H1 (cell line): ENCODE measurements around the gene MOK. TPM values are rescaled to one million over a fixed set of nuclear protein-coding genes. Genes with fewer than 3 reads are reported as not detected.

Experiments used
- BCL11A ChIP-seq, 2 experiments: IDR thresholded peaks; one replicate each; pipeline ENCODE4 v1.6.1; 2011; ENCODE audit warnings: low read depth in 2 of 2, low read length in 2 of 2, mild to moderate bottlenecking in 2 of 2
- EP300 ChIP-seq, 2 experiments: IDR thresholded peaks; 1 replicate in 1 of 2; 2 replicates in 1 of 2; pipeline ENCODE4 v1.6.1; 2011 to 2012; ENCODE audit warnings: low read depth in 2 of 2, low read length in 2 of 2, mild to moderate bottlenecking in 2 of 2, borderline replicate concordance in 1 of 2, inconsistent platforms in 1 of 2, moderate library complexity in 1 of 2
- EZH2 ChIP-seq: fragments of 200-600 bp; sonication (generic); IDR thresholded peaks from 2 replicates; pipeline ENCODE4 v1.7.1; 2012; ENCODE audit warnings: low read depth, mild to moderate bottlenecking, moderate library complexity, low read length, inconsistent platforms; ENCODE audit not compliant: severe bottlenecking
- RFX5 ChIP-seq: IDR thresholded peaks from 2 replicates; pipeline ENCODE4 v1.6.1; 2011; ENCODE audit warnings: low read depth, low read length, improper control_type of control experiment, borderline replicate concordance
- RXRA ChIP-seq: IDR thresholded peaks from 2 replicates; pipeline ENCODE4 v1.6.1; 2011; ENCODE audit warnings: low read depth, mild to moderate bottlenecking, low read length, moderate library complexity; ENCODE audit not compliant: insufficient read depth
- SP2 ChIP-seq: IDR thresholded peaks from 2 replicates; pipeline ENCODE4 v1.6.1; 2012; ENCODE audit warnings: mild to moderate bottlenecking, low read length, inconsistent platforms
- TEAD4 ChIP-seq: IDR thresholded peaks from 2 replicates; pipeline ENCODE4 v1.6.1; 2012; ENCODE audit warnings: low read depth, low read length, inconsistent platforms, mixed read lengths
- polyA plus RNA-seq, 7 experiments: library from polyadenylated mRNA; depleted of rRNA in 3 of 7; stranded (reverse) in 5 of 7; unstranded in 2 of 7; fragments of >200 nt in 5 of 7; fragments of 200-250 nt in 2 of 7; gene quantifications; 1 replicate in 5 of 7; 2 replicates in 1 of 7; 4 replicates in 1 of 7; pipeline versions ENCODE4 v1.2.1 to v1.2.3, GENCODE V29; 2011 to 2013; ENCODE audit warnings: missing spikeins in 2 of 7, mixed read lengths in 2 of 7
- total RNA-seq: library from RNA; stranded (reverse); fragmentation: NEBNext Ultra II Directional; extraction: Animal tissue kit (Norgen Biotek cat#: 25700); gene quantifications from 2 replicates; pipeline ENCODE4 v1.2.1, GENCODE V29; 2021
- TF ChIP-seq, protein P1 (sequence below): fragments of 300-600 bp; sonication (generic); IDR thresholded peaks from 2 replicates; pipeline ENCODE4 v1.7.1; 2012; ENCODE audit warnings: low read length, moderate library complexity, mild to moderate bottlenecking, inconsistent platforms; ENCODE audit not compliant: insufficient replicate concordance

The MOK gene
- total and polyA plus RNA-seq, 2 of the 8 experiments (the other 6 are each of a cell fraction or from before 2014, with no cell fraction given) = 2.1 to 2.5 TPM

DNA sequence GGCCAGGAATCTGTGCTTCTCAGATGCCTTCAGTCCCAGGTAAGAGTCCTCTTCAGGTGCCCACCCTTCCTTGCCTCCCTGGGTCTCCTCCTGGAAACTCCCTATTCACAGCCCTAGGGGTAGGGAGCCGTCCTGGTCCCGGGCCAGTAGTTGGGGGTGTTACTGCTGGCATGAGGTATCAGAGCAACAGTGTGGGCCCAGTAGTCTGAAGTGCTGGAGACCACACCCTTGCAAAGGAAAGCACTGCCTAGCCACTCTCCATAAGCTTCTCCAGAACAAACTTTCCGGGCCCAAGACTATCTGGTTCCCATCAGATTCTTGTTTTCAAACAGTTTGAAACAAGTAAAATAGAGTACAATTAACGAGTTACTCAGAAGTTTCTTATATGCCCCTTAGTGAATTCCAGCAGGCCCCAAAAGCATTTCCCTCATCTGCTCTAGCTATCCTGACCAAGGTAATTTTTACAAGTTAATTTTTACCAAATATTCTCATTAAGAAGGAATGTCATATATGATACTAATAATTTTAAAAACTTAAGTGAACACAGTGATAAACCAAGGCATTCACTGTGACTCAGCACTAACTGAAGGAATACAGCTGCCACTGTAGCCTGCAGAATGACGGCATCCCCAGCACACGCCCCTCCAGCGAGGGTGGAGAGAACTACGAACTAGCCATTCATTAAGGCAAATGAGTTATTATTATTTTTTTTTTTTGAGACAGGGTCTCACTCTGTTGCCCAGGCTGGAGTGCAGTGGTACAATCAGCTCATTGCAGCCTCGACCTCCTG lies 49.4 kb downstream of the MOK start (continued):
- TF ChIP-seq, protein P1, sequence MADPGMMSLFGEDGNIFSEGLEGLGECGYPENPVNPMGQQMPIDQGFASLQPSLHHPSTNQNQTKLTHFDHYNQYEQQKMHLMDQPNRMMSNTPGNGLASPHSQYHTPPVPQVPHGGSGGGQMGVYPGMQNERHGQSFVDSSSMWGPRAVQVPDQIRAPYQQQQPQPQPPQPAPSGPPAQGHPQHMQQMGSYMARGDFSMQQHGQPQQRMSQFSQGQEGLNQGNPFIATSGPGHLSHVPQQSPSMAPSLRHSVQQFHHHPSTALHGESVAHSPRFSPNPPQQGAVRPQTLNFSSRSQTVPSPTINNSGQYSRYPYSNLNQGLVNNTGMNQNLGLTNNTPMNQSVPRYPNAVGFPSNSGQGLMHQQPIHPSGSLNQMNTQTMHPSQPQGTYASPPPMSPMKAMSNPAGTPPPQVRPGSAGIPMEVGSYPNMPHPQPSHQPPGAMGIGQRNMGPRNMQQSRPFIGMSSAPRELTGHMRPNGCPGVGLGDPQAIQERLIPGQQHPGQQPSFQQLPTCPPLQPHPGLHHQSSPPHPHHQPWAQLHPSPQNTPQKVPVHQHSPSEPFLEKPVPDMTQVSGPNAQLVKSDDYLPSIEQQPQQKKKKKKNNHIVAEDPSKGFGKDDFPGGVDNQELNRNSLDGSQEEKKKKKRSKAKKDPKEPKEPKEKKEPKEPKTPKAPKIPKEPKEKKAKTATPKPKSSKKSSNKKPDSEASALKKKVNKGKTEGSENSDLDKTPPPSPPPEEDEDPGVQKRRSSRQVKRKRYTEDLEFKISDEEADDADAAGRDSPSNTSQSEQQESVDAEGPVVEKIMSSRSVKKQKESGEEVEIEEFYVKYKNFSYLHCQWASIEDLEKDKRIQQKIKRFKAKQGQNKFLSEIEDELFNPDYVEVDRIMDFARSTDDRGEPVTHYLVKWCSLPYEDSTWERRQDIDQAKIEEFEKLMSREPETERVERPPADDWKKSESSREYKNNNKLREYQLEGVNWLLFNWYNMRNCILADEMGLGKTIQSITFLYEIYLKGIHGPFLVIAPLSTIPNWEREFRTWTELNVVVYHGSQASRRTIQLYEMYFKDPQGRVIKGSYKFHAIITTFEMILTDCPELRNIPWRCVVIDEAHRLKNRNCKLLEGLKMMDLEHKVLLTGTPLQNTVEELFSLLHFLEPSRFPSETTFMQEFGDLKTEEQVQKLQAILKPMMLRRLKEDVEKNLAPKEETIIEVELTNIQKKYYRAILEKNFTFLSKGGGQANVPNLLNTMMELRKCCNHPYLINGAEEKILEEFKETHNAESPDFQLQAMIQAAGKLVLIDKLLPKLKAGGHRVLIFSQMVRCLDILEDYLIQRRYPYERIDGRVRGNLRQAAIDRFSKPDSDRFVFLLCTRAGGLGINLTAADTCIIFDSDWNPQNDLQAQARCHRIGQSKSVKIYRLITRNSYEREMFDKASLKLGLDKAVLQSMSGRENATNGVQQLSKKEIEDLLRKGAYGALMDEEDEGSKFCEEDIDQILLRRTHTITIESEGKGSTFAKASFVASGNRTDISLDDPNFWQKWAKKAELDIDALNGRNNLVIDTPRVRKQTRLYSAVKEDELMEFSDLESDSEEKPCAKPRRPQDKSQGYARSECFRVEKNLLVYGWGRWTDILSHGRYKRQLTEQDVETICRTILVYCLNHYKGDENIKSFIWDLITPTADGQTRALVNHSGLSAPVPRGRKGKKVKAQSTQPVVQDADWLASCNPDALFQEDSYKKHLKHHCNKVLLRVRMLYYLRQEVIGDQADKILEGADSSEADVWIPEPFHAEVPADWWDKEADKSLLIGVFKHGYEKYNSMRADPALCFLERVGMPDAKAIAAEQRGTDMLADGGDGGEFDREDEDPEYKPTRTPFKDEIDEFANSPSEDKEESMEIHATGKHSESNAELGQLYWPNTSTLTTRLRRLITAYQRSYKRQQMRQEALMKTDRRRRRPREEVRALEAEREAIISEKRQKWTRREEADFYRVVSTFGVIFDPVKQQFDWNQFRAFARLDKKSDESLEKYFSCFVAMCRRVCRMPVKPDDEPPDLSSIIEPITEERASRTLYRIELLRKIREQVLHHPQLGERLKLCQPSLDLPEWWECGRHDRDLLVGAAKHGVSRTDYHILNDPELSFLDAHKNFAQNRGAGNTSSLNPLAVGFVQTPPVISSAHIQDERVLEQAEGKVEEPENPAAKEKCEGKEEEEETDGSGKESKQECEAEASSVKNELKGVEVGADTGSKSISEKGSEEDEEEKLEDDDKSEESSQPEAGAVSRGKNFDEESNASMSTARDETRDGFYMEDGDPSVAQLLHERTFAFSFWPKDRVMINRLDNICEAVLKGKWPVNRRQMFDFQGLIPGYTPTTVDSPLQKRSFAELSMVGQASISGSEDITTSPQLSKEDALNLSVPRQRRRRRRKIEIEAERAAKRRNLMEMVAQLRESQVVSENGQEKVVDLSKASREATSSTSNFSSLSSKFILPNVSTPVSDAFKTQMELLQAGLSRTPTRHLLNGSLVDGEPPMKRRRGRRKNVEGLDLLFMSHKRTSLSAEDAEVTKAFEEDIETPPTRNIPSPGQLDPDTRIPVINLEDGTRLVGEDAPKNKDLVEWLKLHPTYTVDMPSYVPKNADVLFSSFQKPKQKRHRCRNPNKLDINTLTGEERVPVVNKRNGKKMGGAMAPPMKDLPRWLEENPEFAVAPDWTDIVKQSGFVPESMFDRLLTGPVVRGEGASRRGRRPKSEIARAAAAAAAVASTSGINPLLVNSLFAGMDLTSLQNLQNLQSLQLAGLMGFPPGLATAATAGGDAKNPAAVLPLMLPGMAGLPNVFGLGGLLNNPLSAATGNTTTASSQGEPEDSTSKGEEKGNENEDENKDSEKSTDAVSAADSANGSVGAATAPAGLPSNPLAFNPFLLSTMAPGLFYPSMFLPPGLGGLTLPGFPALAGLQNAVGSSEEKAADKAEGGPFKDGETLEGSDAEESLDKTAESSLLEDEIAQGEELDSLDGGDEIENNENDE = no peak
- TF ChIP-seq RXRA (no peak), BCL11A (IDR thresholded peaks at IDR 0.05; ENCODE audit: low read depth in 2 of 2, low read length in 2 of 2) (no peak), SP2 (no peak), TEAD4 (no peak), EP300 (IDR thresholded peaks at IDR 0.05; ENCODE audit: borderline replicate concordance in 1 of 2, low read depth in 2 of 2, low read length in 2 of 2) (no peak), RFX5 (no peak), EZH2 (no peak)
